Upper lobe of left lung (tissue), 4 donors: ENCODE data around the gene PRELP.

Source experiments
- EP300 ChIP-seq, 4 donors: sonication (generic); formaldehyde crosslinking; IDR thresholded peaks; one replicate each; pipeline ENCODE4 v1.5.1; 2017; ENCODE audit warnings: antibody characterized with exemption in 4 of 4, control low read depth in 2 of 4
- POLR2A ChIP-seq, 4 donors: fragments of 450-650 bp; IDR thresholded peaks; one replicate each; pipeline ENCODE4 v1.5.1; 2016 to 2017; ENCODE audit warnings: antibody characterized with exemption in 4 of 4, mild to moderate bottlenecking in 2 of 4
- POLR2AphosphoS5 ChIP-seq, 2 donors: sonication (generic); formaldehyde crosslinking; IDR thresholded peaks; one replicate each; pipeline ENCODE4 v1.5.1; 2017; ENCODE audit warnings: antibody characterized with exemption in 2 of 2
- TF ChIP-seq, protein P1 (sequence below), 6 experiments: fragments of 450-650 bp in 4 of 6; fragments of 200-600 bp in 2 of 6; sonication (generic) in 2 of 6; IDR thresholded peaks; one replicate each; pipeline ENCODE4 v1.5.1; 2016 to 2019; ENCODE audit warnings: antibody characterized with exemption in 6 of 6

DNA sequence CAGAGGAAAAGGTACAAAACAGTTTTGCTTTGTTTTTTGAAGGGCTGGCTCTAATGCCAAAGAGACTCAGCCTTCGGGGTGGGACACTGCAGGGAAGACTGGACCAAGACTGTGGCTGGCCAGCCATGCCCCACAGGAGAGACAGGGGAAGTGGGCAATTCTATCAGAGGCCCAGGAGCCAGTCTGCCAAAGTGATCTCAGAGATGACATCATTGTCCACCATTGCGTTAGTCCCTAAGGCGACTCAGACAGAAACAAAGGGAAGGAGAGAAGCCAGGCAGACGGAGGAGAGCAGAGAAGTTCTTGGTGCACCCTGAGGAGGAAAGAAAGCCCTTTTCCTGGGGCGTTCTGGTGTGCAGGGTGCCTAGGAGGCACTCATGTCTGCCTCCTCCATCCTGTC, 44.7 kb downstream of the PRELP start:
- TF ChIP-seq, protein P1, sequence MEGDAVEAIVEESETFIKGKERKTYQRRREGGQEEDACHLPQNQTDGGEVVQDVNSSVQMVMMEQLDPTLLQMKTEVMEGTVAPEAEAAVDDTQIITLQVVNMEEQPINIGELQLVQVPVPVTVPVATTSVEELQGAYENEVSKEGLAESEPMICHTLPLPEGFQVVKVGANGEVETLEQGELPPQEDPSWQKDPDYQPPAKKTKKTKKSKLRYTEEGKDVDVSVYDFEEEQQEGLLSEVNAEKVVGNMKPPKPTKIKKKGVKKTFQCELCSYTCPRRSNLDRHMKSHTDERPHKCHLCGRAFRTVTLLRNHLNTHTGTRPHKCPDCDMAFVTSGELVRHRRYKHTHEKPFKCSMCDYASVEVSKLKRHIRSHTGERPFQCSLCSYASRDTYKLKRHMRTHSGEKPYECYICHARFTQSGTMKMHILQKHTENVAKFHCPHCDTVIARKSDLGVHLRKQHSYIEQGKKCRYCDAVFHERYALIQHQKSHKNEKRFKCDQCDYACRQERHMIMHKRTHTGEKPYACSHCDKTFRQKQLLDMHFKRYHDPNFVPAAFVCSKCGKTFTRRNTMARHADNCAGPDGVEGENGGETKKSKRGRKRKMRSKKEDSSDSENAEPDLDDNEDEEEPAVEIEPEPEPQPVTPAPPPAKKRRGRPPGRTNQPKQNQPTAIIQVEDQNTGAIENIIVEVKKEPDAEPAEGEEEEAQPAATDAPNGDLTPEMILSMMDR (IDR thresholded peaks at IDR 0.05) = no peak
- no peak for TF ChIP-seq POLR2A (IDR thresholded peaks at IDR 0.05)
- no peak for TF ChIP-seq EP300 (IDR thresholded peaks at IDR 0.05)
- no peak for TF ChIP-seq POLR2AphosphoS5 (IDR thresholded peaks at IDR 0.05)
